C4-2B (cell line): ENCODE measurements around the gene WDR88.

Source experiments
- CTCF ChIP-seq: fragments of 450-650 bp; conservative IDR thresholded peaks from 2 replicates; pipeline ENCODE4 v1.5.1; 2017; ENCODE audit warnings: mild to moderate bottlenecking
- ZFX ChIP-seq: fragments of 450-650 bp; IDR thresholded peaks from 2 replicates; pipeline ENCODE4 v1.6.1; 2017

DNA sequence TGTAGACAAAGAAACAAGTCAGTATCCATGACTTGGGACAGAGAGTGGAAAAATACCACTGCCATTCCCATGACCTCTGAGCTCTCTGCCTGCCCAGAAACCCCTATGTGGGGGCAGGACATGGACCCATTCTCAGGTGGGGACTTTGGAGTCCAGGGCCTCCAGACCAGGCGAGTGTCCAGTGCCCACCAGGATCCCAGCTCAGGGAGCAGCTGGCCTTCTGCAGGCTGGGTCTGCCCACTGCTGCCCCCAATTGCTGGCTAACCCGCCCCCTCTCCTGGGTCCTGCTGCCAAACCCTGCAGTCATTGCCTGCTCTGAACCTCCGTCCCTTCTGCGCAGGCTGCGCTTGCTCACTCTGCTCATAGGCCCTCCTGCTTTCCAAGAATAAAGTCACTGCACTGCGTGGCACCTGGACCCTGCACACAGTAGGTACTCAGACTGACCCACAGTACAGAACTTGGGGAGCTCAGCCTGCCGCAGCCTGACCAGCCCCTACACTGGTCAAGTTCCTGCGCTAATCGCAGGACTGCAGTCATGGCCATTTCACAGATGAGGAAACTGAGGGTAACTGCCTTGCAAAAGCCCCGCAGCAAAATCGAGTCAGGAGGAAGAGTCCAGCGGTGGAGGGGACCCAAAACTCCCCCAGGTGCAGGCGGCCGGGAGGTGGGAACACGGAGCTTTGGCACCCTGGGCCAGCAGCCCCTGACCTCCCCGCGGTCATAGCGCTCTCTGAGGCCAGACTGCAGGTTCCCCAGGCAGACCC lies 93.0 kb downstream of the WDR88 start:
- TF ChIP-seq CTCF (no peak), ZFX (no peak)
